Caco-2 (cell line): ENCODE measurements around the gene RIOK3. TPM values are rescaled to one million over a fixed set of nuclear protein-coding genes. Genes with fewer than 3 reads are reported as not detected.

Experiments
- BruUV-seq: library from RNA; stranded (reverse); fragments of 400-500 nt; replicated peaks from 2 replicates; lab custom pipeline; 2021; lab: Mats Ljungman, UMichigan
- CTCF ChIA-PET: fragments of 300-600 bp; sonication (Branson Sonifier 250); formaldehyde crosslinking; loops from one replicate; lab custom pipeline; 2022; ENCODE audit warnings: antibody characterized with exemption; lab: Charles Lee
- POLR2A ChIA-PET: fragments of 300-600 bp; sonication (Branson Sonifier 250); formaldehyde crosslinking; loops from one replicate; lab custom pipeline; 2022; ENCODE audit warnings: antibody characterized with exemption; lab: Charles Lee
- DNase-seq, 2 experiments: peaks; one replicate each; pipeline versions ENCODE4 v3.0.0 to v3.0.0-alpha.2; 2020 to 2022
- H3K27me3 ChIP-seq: replicated peaks from 2 replicates; pipeline ENCODE4 v1.6.0; 2011; ENCODE audit warnings: low read length; ENCODE audit not compliant: control insufficient read depth, insufficient read depth
- H3K36me3 ChIP-seq: 2 replicates; pipeline ENCODE4 v1.5.1; 2011; ENCODE audit warnings: low read length; ENCODE audit not compliant: control insufficient read depth, insufficient read depth
- H3K4me1 ChIP-seq: fragments of 250-450 bp; sonication (Bioruptor Pico); 2 replicates; pipeline ENCODE4 v1.5.1; 2020; ENCODE audit warnings: mild to moderate bottlenecking
- H3K4me3 ChIP-seq: 2 replicates; pipeline ENCODE4 v1.5.1; 2011; ENCODE audit warnings: low read depth, mild to moderate bottlenecking, control low read depth, low read length
- H3K9me3 ChIP-seq: fragments of 250-450 bp; sonication (Bioruptor Pico); 2 replicates; pipeline ENCODE4 v1.5.1; 2020; ENCODE audit warnings: mild to moderate bottlenecking, moderate library complexity
- H3K27ac Mint-ChIP-seq: one replicate; pipeline ENCODE4 v1.8.0; 2022; ENCODE audit warnings: mixed read lengths; ENCODE audit not compliant: unreplicated experiment
- H3K27me3 Mint-ChIP-seq: one replicate; pipeline ENCODE4 v1.8.0; 2022; ENCODE audit warnings: mixed read lengths; ENCODE audit not compliant: insufficient read depth, unreplicated experiment
- H3K36me3 Mint-ChIP-seq: one replicate; pipeline ENCODE4 v1.8.0; 2022; ENCODE audit warnings: mild to moderate bottlenecking, mixed read lengths; ENCODE audit not compliant: insufficient read depth, unreplicated experiment
- H3K4me1 Mint-ChIP-seq: one replicate; pipeline ENCODE4 v1.8.0; 2022; ENCODE audit warnings: low read depth, mixed read lengths; ENCODE audit not compliant: unreplicated experiment
- H3K4me3 Mint-ChIP-seq: one replicate; pipeline ENCODE4 v1.8.0; 2022; ENCODE audit warnings: mild to moderate bottlenecking, moderate library complexity, mixed read lengths; ENCODE audit not compliant: unreplicated experiment
- H3K9me3 Mint-ChIP-seq: one replicate; pipeline ENCODE4 v1.8.0; 2022; ENCODE audit warnings: mixed read lengths; ENCODE audit not compliant: unreplicated experiment
- intact Hi-C: fragments of 100-400 bp; cut with micrococcal nuclease; formaldehyde crosslinking; loops from one replicate; pipeline ENCODE4 v1.10.0; 2022; ENCODE audit not compliant: unreplicated experiment
- total RNA-seq: library from RNA; stranded (reverse); gene quantifications from 2 replicates; pipeline ENCODE4 v1.2.3, GENCODE V29; 2022
- TF ChIP-seq, protein P1 (sequence below), 2 experiments: fragments of 200-600 bp in 1 of 2; IDR thresholded peaks; 1 replicate in 1 of 2; 2 replicates in 1 of 2; pipeline versions ENCODE4 v1.5.1 to v1.8.0; 2011 to 2022; ENCODE audit warnings: antibody characterized with exemption in 1 of 2, control low read depth in 1 of 2, inconsistent platforms in 1 of 2, low read depth in 1 of 2, low read length in 1 of 2, mild to moderate bottlenecking in 1 of 2, moderate library complexity in 1 of 2; ENCODE audit not compliant: insufficient read depth in 1 of 2, severe bottlenecking in 1 of 2, unreplicated experiment in 1 of 2

Gene RIOK3
- total RNA-seq, 1 experiment from 2014 or later, result 32.4 TPM

DNA sequence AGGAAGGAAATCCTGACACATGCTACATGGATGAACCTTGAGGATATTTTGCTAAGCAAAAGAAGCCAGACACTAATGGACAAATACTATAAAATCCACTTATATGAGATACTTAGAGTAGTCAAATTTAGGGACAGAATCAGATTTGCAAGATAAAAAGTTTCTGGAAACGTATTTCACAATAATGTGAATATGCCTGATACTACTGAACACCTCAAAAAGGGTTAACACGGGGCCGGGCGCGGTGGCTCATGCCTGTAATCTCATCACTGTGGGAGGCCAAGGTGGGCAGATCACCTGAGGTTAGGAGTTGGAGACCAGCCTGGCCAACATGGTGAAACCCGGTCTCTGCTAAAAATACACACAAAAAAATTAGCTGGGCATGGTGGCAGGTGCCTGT is 48.5 kb downstream of the RIOK3 start:
- Mint-ChIP-seq H3K4me3 (no peak overlapping the region), H3K27ac (no peak overlapping the region), H3K9me3 (no peaks in the 10 kb centered on the region), H3K36me3 (peaks cover 15% of the 10 kb centered on the region), H3K4me1 (no peaks in the 10 kb centered on the region), H3K27me3 (no peaks in the 10 kb centered on the region)
- ChIA-PET POLR2A (no interaction called here), CTCF (no interaction called here)
- DNase-seq, result no peak
- BruUV-seq, result no TSS peak
- Histone ChIP-seq H3K4me1 (no peaks in the 10 kb centered on the region), H3K4me3 (no peak overlapping the region), H3K27me3 (no peaks in the 10 kb centered on the region), H3K9me3 (no peaks in the 10 kb centered on the region), H3K36me3 (no peaks in the 10 kb centered on the region)
- TF ChIP-seq, protein P1, sequence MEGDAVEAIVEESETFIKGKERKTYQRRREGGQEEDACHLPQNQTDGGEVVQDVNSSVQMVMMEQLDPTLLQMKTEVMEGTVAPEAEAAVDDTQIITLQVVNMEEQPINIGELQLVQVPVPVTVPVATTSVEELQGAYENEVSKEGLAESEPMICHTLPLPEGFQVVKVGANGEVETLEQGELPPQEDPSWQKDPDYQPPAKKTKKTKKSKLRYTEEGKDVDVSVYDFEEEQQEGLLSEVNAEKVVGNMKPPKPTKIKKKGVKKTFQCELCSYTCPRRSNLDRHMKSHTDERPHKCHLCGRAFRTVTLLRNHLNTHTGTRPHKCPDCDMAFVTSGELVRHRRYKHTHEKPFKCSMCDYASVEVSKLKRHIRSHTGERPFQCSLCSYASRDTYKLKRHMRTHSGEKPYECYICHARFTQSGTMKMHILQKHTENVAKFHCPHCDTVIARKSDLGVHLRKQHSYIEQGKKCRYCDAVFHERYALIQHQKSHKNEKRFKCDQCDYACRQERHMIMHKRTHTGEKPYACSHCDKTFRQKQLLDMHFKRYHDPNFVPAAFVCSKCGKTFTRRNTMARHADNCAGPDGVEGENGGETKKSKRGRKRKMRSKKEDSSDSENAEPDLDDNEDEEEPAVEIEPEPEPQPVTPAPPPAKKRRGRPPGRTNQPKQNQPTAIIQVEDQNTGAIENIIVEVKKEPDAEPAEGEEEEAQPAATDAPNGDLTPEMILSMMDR (IDR thresholded peaks at IDR 0.05; ENCODE audit: insufficient read depth in 1 of 2, low read depth in 1 of 2, low read length in 1 of 2, severe bottlenecking in 1 of 2, unreplicated experiment in 1 of 2), result no peak
- intact Hi-C loops, result loop anchor here (10.0 kb wide), 1 partner anchor 467 kb away; no protein-coding TSS in a partner anchor

DNA sequence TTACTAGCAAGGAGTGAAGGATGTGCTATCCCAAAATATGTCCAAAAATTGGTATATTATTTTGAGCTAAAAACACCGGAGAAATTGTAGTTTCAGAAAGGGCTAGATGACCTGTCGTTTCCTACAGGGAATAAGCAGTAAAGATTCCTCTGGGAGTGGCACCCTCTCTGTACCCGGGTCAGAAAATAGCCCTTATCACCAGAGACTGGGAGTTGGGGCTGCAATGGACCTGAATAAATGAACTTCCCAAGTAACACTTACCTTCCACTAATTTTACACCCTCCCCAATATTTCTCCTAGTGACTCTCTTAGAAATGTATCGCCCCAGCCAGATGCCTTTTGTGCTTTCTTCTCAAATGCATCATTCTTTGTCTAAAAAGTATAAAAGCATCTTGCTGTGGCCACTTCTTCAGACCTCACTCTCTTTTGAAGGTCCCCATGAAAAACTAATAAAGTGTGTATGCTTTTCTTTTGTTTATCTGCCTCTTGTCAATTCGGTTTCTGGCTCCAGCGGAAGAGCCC is 49.5 kb downstream of the RIOK3 start:
- peaks cover 15% of the 10 kb centered on the region for H3K36me3 Mint-ChIP-seq
- TF ChIP-seq, protein P1 (IDR thresholded peaks at IDR 0.05; ENCODE audit: insufficient read depth in 1 of 2, low read depth in 1 of 2, low read length in 1 of 2, severe bottlenecking in 1 of 2, unreplicated experiment in 1 of 2), result no peak
- H3K9me3 Mint-ChIP-seq, result no peaks in the 10 kb centered on the region
- Histone ChIP-seq H3K36me3 (no peaks in the 10 kb centered on the region), H3K27me3 (no peaks in the 10 kb centered on the region), H3K4me3 (peak overlapping the region; percentile 60), H3K4me1 (no peaks in the 10 kb centered on the region), H3K9me3 (no peaks in the 10 kb centered on the region)
- POLR2A ChIA-PET, result interaction anchor here (0.6 kb wide), 1 partner anchor 9 kb away, joined by 3 read pairs; no protein-coding TSS in a partner anchor
- intact Hi-C loops, result loop anchor here (10.0 kb wide), 1 partner anchor 468 kb away; no protein-coding TSS in a partner anchor
- DNase-seq, result no peak
- H3K4me3 Mint-ChIP-seq, result peak overlapping the region; percentile 86
- H3K27me3 Mint-ChIP-seq, result no peaks in the 10 kb centered on the region
- H3K27ac Mint-ChIP-seq, result peak overlapping the region; percentile 90
- CTCF ChIA-PET, result no interaction called here
- TSS peak; percentile 91 for BruUV-seq
- H3K4me1 Mint-ChIP-seq, result no peaks in the 10 kb centered on the region

DNA sequence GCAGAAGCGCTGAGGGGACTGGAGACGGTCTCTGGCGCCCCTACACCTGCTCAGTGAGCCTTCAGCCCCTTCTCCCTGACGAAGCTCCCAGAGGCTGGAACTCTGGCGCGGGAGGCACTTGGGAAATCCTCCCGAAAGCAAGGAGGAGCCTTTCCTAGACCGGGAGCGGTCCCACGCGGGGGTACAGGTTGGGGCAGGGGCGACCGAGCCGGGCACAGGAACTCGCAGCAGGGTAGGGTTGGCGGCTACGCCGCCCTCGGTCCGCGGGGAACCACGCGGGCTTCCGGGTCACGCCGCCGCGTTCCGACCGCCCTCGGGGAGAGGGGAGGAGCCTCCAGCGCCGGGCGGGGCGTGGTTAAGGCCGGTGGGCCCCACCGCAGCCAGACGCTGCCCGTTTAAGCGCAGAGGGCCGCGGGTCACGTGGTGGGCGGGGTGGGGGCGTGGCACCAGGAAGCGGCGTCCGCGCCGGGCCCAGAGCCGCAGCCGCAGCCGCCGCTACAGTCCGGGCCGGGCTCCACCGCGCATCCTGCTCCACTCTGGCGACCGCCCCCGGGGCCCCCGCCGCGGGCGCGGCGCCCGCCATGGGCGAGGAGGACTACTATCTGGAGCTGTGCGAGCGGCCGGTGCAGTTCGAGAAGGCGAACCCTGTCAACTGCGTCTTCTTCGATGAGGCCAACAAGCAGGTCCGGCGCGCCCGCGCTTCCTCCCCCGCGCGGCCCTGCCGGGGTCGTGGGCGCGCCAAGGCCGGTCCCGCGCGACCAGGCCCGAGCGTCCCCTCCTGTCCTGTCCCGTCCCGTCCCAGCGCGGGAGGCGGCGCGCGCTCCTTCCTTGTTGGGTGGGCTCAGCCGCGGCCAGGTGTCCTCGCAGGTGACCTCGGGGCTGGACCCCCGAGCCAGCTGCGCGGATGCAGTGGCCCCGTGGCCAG is 50.2 kb downstream of the RIOK3 start, which contains the start of gene RMC1:
TSS of gene RMC1 (plus strand) at position 474 of the 925 bp plus-strand sequence. CDS start at position 582, 108 bp downstream.
- Mint-ChIP-seq H3K36me3 (peaks cover 15% of the 10 kb centered on the region), H3K4me1 (no peaks in the 10 kb centered on the region), H3K9me3 (no peaks in the 10 kb centered on the region), H3K27me3 (no peaks in the 10 kb centered on the region), H3K27ac (peak within 1 kb of the TSS; percentile 90), H3K4me3 (peak within 1 kb of the TSS; percentile 86)
- no peaks in the 10 kb centered on the region for H3K27me3 ChIP-seq
- BruUV-seq, result no TSS peak
- ChIA-PET CTCF (interaction anchor here (0.5 kb wide), 1 partner anchor 119 kb away, joined by 9 read pairs; no protein-coding TSS in a partner anchor), POLR2A (interaction anchor here (0.6 kb wide), 2 partner anchors 8 to 1903 kb away, joined by 3 to 4 read pairs; partner anchors contain the start of gene ESCO1)
- H3K9me3 ChIP-seq, result no peaks in the 10 kb centered on the region
- peak within 1 kb of the TSS; percentile 74 for H3K4me3 ChIP-seq
- TF ChIP-seq, protein P1 (IDR thresholded peaks at IDR 0.05; ENCODE audit: insufficient read depth in 1 of 2, low read depth in 1 of 2, low read length in 1 of 2, severe bottlenecking in 1 of 2, unreplicated experiment in 1 of 2), result peak in 1 of 2 experiments; percentile 26
- intact Hi-C loops, result loop anchor here (10.0 kb wide), 1 partner anchor 468 kb away; no protein-coding TSS in a partner anchor
- DNase-seq, result peak; percentile 89 to 93
- H3K36me3 ChIP-seq, result no peaks in the 10 kb centered on the region
- H3K4me1 ChIP-seq, result no peaks in the 10 kb centered on the region
